Measurements from ENCODE around the gene B3GNT8.

GRCh38 chr19:41441321-41441945 lies 14.3 kb upstream of the B3GNT8 start:
- TF ChIP-seq CTCF (IDR thresholded peaks at IDR 0.05) (no peak), ZFX (IDR thresholded peaks at IDR 0.05; ENCODE audit: borderline replicate concordance) (no peak)

All from 22Rv1 (cell line).